GM08714 (cell line): ENCODE data around the gene UBXN1.
A peak's percentile ranks its signal among the peaks of the same experiment; 100 is the strongest.
"Not testable (repeated sequence)": the region's sequence is repeated elsewhere in the genome, so short reads cannot be mapped to it uniquely, and the experiment has no call there.

ENCODE experiments used
- H3K4me3 ChIP-seq: fragments of 200-500 bp; sonication (Bioruptor generic); 2 replicates; pipeline ENCODE4 v1.5.1; 2014; ENCODE audit warnings: mild to moderate bottlenecking, low read length, inconsistent platforms
- ZNF274 ChIP-seq: IDR thresholded peaks from 2 replicates; pipeline ENCODE4 v1.6.1; 2012; ENCODE audit warnings: mild to moderate bottlenecking, low read depth, low read length

The UBXN1 gene

GRCh38 chr11:62669420-62670161 lies 9.3 kb downstream of the UBXN1 start:
- no peak for TF ChIP-seq ZNF274
- no peak overlapping the region for H3K4me3 ChIP-seq

- no peak overlapping the region for H3K4me3 ChIP-seq
- no peak for TF ChIP-seq ZNF274
These were observed 11.4 kb downstream of the UBXN1 start for GRCh38 chr11:62667460-62667859.

GRCh38 chr11:62666259-62666926 lies 12.5 kb downstream of the UBXN1 start:
- H3K4me3 ChIP-seq, result peak overlapping the region; percentile 83; the same call in 1 of the 2 replicates
- TF ChIP-seq ZNF274, result no peak

GRCh38 chr11:62665599-62666258 lies 13.1 kb downstream of the UBXN1 start:
- TF ChIP-seq ZNF274, result no peak

GRCh38 chr11:62665075-62665598 lies 13.7 kb downstream of the UBXN1 start, which contains the start of the genes C11orf98 and CSKMT:
TSS of gene C11orf98 (minus strand) at chr11:62665210. CDS start at chr11:62665169, 41 bp downstream.
TSS of gene CSKMT (plus strand) at chr11:62665312. CDS start at chr11:62665880, 568 bp downstream.
- peak within 1 kb of the TSS; percentile 83 for H3K4me3 ChIP-seq
- TF ChIP-seq ZNF274, result no peak

More at GRCh38 chr11:62665599-62666258, 13.1 kb downstream of the UBXN1 start:
- H3K4me3 ChIP-seq, result peak overlapping the region; percentile 83

GRCh38 chr11:62664405-62665074 lies 14.3 kb downstream of the UBXN1 start:
- peak overlapping the region; percentile 83 for H3K4me3 ChIP-seq

GRCh38 chr11:62656796-62657429 lies 22.0 kb downstream of the UBXN1 start:
- TF ChIP-seq ZNF274, result no peak
- no peak overlapping the region for H3K4me3 ChIP-seq

More at GRCh38 chr11:62664405-62665074, 14.3 kb downstream of the UBXN1 start:
- no peak for TF ChIP-seq ZNF274

GRCh38 chr11:62654297-62654696 lies 24.6 kb downstream of the UBXN1 start:
- no peak for TF ChIP-seq ZNF274
- no peak overlapping the region for H3K4me3 ChIP-seq

GRCh38 chr11:62652161-62653006 lies 26.5 kb downstream of the UBXN1 start:
- no peak for TF ChIP-seq ZNF274
- peak overlapping the region; percentile 96 for H3K4me3 ChIP-seq

GRCh38 chr11:62650283-62650682 lies 28.6 kb downstream of the UBXN1 start:
- not testable (repeated sequence) for H3K4me3 ChIP-seq

- TF ChIP-seq ZNF274, result no peak
- H3K4me3 ChIP-seq, result no peak overlapping the region
These were observed 29.4 kb downstream of the UBXN1 start for GRCh38 chr11:62649486-62649885.

- no peak for TF ChIP-seq ZNF274
- H3K4me3 ChIP-seq, result no peak overlapping the region
These were observed 29.9 kb downstream of the UBXN1 start for GRCh38 chr11:62648967-62649364.
